Activated CD8-positive, alpha-beta memory T cell treated with anti-CD3 and anti-CD28 coated beads, Interleukin-2, amount 50 U/mL, for 4 hours (primary cell): Measurements from ENCODE around the gene HRH1.
"Not testable (repeated sequence)": the region's sequence is repeated elsewhere in the genome, so short reads cannot be mapped to it uniquely, and the experiment has no call there.

Experiments used
- DNase-seq: peaks from one replicate; pipeline ENCODE4 v3.0.0-alpha.2; 2020

Gene HRH1

GRCh38 chr3:11173828-11174465, 19.7 kb downstream of the HRH1 start:
- no peak for DNase-seq

- no peak for DNase-seq
Measured at GRCh38 chr3:11178421-11178820, 24.1 kb downstream of the HRH1 start.

DNA sequence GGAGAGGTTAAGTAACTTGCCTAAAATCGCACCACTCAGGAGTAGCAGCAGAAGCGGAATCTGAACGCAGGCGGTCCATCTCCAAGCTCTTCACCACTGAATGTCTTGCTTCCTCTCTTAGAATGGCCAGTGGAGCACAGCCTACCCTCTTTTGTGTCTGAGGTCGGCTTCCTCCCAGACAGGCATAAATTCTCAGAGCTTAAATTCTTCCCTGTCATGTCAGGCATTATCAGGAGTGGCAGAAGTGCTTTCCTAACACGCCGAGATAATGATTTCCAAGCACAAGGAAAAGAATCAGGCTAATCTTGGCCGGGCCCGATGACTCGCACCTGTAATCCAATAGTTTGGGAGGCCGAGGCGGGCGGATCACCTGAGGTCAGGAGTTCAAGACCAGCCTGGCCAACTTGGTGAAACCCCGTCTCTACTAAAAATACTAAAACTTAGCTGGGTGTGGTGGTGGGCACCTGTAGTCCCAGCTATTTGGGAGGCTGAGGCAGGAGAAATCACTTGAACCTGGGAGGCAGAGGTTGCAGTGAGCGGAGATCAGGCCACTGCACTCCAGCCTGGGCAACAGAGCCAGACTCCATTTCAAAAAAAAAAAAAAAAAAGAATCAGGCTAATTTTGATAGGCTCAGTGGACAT, 30.2 kb downstream of the HRH1 start:
- not testable (repeated sequence) for DNase-seq

DNA sequence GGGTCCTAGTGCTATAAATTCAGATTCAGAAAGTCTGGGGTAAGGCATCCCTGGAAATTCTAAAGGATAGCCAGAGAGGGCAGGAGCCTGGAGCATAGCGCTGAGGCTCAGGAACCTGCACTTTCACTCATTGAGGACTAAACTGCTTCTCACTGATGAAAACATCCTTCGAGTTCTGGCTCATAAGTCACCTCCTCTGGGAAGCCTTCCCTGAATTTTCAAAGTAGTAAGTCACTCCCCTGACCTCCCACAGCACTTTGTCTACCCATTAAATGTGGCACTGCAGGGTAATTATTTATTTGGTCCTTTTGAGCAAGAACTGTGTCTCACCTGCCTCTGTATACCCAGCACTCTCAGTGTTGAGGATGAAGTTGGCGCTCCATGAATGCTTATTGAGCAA, 30.9 kb downstream of the HRH1 start:
- DNase-seq, result no peak

GRCh38 chr3:11185564-11186317, 31.4 kb downstream of the HRH1 start:
- DNase-seq, result no peak

- DNase-seq, result no peak
Measured at GRCh38 chr3:11186318-11186692, 32.0 kb downstream of the HRH1 start.

GRCh38 chr3:11186771-11187191, 32.5 kb downstream of the HRH1 start:
- DNase-seq, result no peak

DNA sequence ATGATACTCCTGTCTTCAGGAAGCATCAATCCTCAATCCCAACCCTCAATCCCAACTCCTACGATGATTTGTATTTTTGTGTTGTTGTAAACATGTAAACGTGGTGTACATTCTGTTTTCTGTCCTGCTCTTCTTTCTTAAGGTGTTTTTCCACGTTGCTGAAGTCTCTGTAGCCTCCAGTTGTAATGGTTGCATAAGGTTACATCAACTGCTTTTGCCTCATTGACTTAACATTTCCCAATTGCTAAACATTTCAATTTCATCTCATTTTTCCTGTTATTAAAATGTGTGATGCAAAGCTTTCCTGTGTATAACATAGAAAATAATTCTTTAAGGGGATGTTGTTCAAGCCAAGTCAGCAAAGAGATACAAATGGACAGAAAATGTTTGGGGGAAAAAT, 33.4 kb downstream of the HRH1 start:
- DNase-seq, result no peak

GRCh38 chr3:11188231-11188630, 33.9 kb downstream of the HRH1 start:
- DNase-seq, result no peak

- no peak for DNase-seq
Measured at GRCh38 chr3:11195201-11195600, 40.9 kb downstream of the HRH1 start.

DNA sequence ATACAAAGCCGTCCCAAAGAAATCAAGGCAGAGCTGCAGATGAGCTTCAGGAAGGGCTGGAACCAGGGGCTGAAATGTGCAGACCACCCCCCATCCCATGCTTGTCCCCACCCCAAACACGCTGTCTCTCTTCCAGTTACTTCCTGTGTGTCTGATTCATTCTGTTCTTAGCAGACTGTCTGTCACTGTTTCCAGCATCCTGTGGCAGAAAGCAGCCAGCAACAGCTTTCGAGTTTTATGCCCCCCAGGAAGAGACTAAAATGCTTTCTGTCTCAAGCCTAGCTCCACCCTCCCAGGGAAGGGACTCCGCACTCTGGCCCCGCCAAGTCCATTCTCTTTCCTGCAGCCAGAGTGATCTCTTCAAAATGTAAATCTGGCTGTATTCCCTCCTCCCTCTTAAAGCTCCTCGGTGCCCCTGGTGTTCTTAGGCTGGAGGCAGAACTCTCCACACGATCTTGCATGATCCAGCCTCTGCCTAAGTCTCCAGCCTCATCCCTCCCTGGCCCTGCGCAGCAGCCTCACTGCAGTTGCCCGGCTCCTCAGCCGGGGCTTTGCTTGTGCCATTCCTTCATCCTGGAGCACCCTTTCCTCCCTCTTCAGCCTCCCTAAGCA, 41.5 kb downstream of the HRH1 start:
- no peak for DNase-seq

DNA sequence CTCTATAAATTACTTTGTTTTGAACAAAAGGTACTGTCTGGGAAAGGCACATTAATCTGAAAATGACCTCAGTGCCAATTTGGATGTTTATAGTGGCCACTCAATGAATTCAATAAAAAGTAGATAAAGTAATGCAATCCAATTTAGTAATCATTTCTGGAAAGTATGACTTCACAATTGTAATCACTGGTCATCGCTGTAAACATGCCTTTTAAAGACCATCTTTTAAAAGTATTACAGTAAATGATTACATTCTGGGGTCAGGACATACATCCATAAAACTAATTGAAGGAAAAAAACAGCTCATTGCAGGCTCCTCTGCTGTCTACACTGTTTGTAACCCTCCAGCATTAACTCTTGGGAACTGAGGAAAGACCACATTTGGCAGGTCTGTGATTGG, 43.2 kb downstream of the HRH1 start:
- no peak for DNase-seq

- no peak for DNase-seq
Measured at GRCh38 chr3:11198070-11198469, 43.8 kb downstream of the HRH1 start.

GRCh38 chr3:11198495-11198894, 44.2 kb downstream of the HRH1 start:
- no peak for DNase-seq

GRCh38 chr3:11199902-11200845, 45.9 kb downstream of the HRH1 start:
- no peak for DNase-seq

DNA sequence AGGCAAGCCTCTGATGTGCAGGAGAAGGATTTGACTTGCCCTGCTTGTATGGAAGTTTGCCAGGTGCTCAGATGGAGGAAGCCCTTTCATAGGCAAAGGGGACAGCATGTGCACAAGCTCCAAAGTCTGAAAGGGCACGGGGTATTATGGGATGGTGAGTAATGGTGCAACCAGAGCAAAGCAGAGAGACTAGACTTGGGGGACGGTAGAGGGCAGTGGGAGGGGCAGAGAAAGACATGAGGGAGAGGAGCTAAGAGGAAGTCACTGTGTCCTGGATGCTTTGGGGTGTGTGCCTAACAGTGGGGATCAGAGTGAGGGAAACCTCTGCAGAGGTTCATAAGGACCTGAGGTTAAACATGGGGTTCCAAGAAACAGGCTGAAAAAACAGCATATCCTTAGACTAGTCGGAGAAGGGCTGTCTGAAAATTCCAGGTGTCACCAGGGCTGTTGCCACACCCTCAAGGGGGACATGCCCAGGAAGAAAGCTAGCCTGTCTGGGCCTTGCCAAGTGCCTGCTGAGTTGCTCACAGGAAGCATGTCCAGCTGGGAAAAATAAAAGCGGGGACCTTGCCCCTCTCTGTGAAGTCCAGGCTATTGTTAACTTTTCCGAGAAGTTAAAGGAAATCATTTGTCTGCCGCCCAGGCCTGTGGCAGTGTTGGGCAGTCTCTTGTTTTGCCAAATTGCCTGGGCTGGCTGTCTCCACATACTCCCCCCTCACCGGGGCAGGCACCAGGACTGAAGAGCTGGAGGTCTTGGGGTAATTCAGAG, 47.1 kb downstream of the HRH1 start:
- no peak for DNase-seq

DNA sequence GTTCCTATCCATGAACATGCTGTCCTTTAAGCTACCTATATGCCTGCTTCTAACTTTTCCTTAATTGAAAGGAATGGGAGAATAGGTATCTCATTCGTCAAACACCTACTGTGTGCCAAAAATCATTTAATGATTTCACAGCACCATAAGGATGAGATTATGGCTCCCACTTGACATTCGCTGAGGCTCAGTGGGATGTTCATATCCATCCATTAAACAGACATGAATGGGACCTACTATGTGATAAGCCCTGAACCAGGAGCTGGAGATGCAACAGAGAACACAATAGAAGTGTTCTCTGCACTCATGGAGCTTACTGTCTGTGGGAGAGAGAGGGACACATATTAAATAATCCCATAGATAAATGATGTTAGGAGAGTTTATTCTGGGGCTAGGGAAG, 49.7 kb downstream of the HRH1 start:
- no peak for DNase-seq

- DNase-seq, result no peak
Measured at GRCh38 chr3:11204697-11205348, 50.5 kb downstream of the HRH1 start.

GRCh38 chr3:11205881-11206280, 51.6 kb downstream of the HRH1 start:
- DNase-seq, result not testable (repeated sequence)

- DNase-seq, result no peak
Measured at GRCh38 chr3:11206316-11206715, 52.0 kb downstream of the HRH1 start.

- DNase-seq, result no peak
Measured at GRCh38 chr3:11206953-11207352, 52.7 kb downstream of the HRH1 start.
